Caco-2 (cell line): ENCODE data around the gene NETO1. TPM values are rescaled to one million over a fixed set of nuclear protein-coding genes. Genes with fewer than 3 reads are reported as not detected.

Source experiments
- BruUV-seq: library from RNA; stranded (reverse); fragments of 400-500 nt; replicated peaks from 2 replicates; lab custom pipeline; 2021; lab: Mats Ljungman, UMichigan
- CTCF ChIA-PET: fragments of 300-600 bp; sonication (Branson Sonifier 250); formaldehyde crosslinking; loops from one replicate; lab custom pipeline; 2022; ENCODE audit warnings: antibody characterized with exemption; lab: Charles Lee
- POLR2A ChIA-PET: fragments of 300-600 bp; sonication (Branson Sonifier 250); formaldehyde crosslinking; loops from one replicate; lab custom pipeline; 2022; ENCODE audit warnings: antibody characterized with exemption; lab: Charles Lee
- DNase-seq, 2 experiments: peaks; one replicate each; pipeline versions ENCODE4 v3.0.0 to v3.0.0-alpha.2; 2020 to 2022
- H3K27me3 ChIP-seq: replicated peaks from 2 replicates; pipeline ENCODE4 v1.6.0; 2011; ENCODE audit warnings: low read length; ENCODE audit not compliant: control insufficient read depth, insufficient read depth
- H3K36me3 ChIP-seq: 2 replicates; pipeline ENCODE4 v1.5.1; 2011; ENCODE audit warnings: low read length; ENCODE audit not compliant: control insufficient read depth, insufficient read depth
- H3K4me1 ChIP-seq: fragments of 250-450 bp; sonication (Bioruptor Pico); 2 replicates; pipeline ENCODE4 v1.5.1; 2020; ENCODE audit warnings: mild to moderate bottlenecking
- H3K4me3 ChIP-seq: 2 replicates; pipeline ENCODE4 v1.5.1; 2011; ENCODE audit warnings: low read depth, mild to moderate bottlenecking, control low read depth, low read length
- H3K9me3 ChIP-seq: fragments of 250-450 bp; sonication (Bioruptor Pico); 2 replicates; pipeline ENCODE4 v1.5.1; 2020; ENCODE audit warnings: mild to moderate bottlenecking, moderate library complexity
- H3K27ac Mint-ChIP-seq: one replicate; pipeline ENCODE4 v1.8.0; 2022; ENCODE audit warnings: mixed read lengths; ENCODE audit not compliant: unreplicated experiment
- H3K27me3 Mint-ChIP-seq: one replicate; pipeline ENCODE4 v1.8.0; 2022; ENCODE audit warnings: mixed read lengths; ENCODE audit not compliant: insufficient read depth, unreplicated experiment
- H3K36me3 Mint-ChIP-seq: one replicate; pipeline ENCODE4 v1.8.0; 2022; ENCODE audit warnings: mild to moderate bottlenecking, mixed read lengths; ENCODE audit not compliant: insufficient read depth, unreplicated experiment
- H3K4me1 Mint-ChIP-seq: one replicate; pipeline ENCODE4 v1.8.0; 2022; ENCODE audit warnings: low read depth, mixed read lengths; ENCODE audit not compliant: unreplicated experiment
- H3K4me3 Mint-ChIP-seq: one replicate; pipeline ENCODE4 v1.8.0; 2022; ENCODE audit warnings: mild to moderate bottlenecking, moderate library complexity, mixed read lengths; ENCODE audit not compliant: unreplicated experiment
- H3K9me3 Mint-ChIP-seq: one replicate; pipeline ENCODE4 v1.8.0; 2022; ENCODE audit warnings: mixed read lengths; ENCODE audit not compliant: unreplicated experiment
- intact Hi-C: fragments of 100-400 bp; cut with micrococcal nuclease; formaldehyde crosslinking; loops from one replicate; pipeline ENCODE4 v1.10.0; 2022; ENCODE audit not compliant: unreplicated experiment
- total RNA-seq: library from RNA; stranded (reverse); gene quantifications from 2 replicates; pipeline ENCODE4 v1.2.3, GENCODE V29; 2022
- TF ChIP-seq, protein P1 (sequence below), 2 experiments: fragments of 200-600 bp in 1 of 2; IDR thresholded peaks; 1 replicate in 1 of 2; 2 replicates in 1 of 2; pipeline versions ENCODE4 v1.5.1 to v1.8.0; 2011 to 2022; ENCODE audit warnings: antibody characterized with exemption in 1 of 2, control low read depth in 1 of 2, inconsistent platforms in 1 of 2, low read depth in 1 of 2, low read length in 1 of 2, mild to moderate bottlenecking in 1 of 2, moderate library complexity in 1 of 2; ENCODE audit not compliant: insufficient read depth in 1 of 2, severe bottlenecking in 1 of 2, unreplicated experiment in 1 of 2

NETO1 gene
- total RNA-seq, 1 experiment from 2014 or later: not detected

- intact Hi-C loops: no loop called here
- ChIA-PET POLR2A (no interaction called here), CTCF (no interaction called here)
- Histone ChIP-seq H3K27me3 (no peaks in the 10 kb centered on the region), H3K36me3 (no peaks in the 10 kb centered on the region), H3K9me3 (no peaks in the 10 kb centered on the region), H3K4me3 (no peak overlapping the region), H3K4me1 (no peaks in the 10 kb centered on the region)
- Mint-ChIP-seq H3K27ac (no peak overlapping the region), H3K27me3 (no peaks in the 10 kb centered on the region), H3K36me3 (no peaks in the 10 kb centered on the region), H3K9me3 (no peaks in the 10 kb centered on the region), H3K4me3 (no peak overlapping the region), H3K4me1 (no peaks in the 10 kb centered on the region)
- TF ChIP-seq, protein P1, sequence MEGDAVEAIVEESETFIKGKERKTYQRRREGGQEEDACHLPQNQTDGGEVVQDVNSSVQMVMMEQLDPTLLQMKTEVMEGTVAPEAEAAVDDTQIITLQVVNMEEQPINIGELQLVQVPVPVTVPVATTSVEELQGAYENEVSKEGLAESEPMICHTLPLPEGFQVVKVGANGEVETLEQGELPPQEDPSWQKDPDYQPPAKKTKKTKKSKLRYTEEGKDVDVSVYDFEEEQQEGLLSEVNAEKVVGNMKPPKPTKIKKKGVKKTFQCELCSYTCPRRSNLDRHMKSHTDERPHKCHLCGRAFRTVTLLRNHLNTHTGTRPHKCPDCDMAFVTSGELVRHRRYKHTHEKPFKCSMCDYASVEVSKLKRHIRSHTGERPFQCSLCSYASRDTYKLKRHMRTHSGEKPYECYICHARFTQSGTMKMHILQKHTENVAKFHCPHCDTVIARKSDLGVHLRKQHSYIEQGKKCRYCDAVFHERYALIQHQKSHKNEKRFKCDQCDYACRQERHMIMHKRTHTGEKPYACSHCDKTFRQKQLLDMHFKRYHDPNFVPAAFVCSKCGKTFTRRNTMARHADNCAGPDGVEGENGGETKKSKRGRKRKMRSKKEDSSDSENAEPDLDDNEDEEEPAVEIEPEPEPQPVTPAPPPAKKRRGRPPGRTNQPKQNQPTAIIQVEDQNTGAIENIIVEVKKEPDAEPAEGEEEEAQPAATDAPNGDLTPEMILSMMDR (IDR thresholded peaks at IDR 0.05; ENCODE audit: insufficient read depth in 1 of 2, low read depth in 1 of 2, low read length in 1 of 2, severe bottlenecking in 1 of 2, unreplicated experiment in 1 of 2): no peak
- DNase-seq: no peak
- no TSS peak for BruUV-seq
Observed at GRCh38 chr18:72903033-72903432, 35.2 kb upstream of the NETO1 start.

DNA sequence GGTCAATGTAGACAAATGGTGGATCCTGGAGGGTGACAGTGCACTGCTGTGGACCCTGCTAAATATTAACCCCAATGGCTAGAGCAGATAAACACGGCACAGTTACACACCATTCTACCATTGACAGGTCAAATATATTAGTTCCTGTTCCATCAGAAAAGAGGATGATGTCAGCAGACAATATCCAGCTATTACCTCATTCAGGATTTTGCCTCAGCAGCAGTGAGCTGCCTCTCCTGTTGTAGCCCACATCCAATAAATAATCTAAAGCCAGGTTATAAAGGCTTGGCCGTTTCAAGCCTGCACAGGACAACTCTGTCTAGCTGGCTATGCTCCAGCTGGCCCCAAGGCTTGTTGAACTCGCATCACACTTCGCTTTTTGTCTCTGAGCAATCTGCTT, 31.6 kb upstream of the NETO1 start:
- no peak overlapping the region for H3K4me3 ChIP-seq
- TF ChIP-seq, protein P1 (IDR thresholded peaks at IDR 0.05; ENCODE audit: insufficient read depth in 1 of 2, low read depth in 1 of 2, low read length in 1 of 2, severe bottlenecking in 1 of 2, unreplicated experiment in 1 of 2): no peak
- no peaks in the 10 kb centered on the region for H3K9me3 ChIP-seq
- ChIA-PET POLR2A (no interaction called here), CTCF (no interaction called here)
- no peaks in the 10 kb centered on the region for H3K4me1 ChIP-seq
- H3K27me3 ChIP-seq: no peaks in the 10 kb centered on the region
- Mint-ChIP-seq H3K4me1 (no peaks in the 10 kb centered on the region), H3K27ac (no peak overlapping the region), H3K4me3 (no peak overlapping the region), H3K27me3 (no peaks in the 10 kb centered on the region), H3K9me3 (no peaks in the 10 kb centered on the region), H3K36me3 (no peaks in the 10 kb centered on the region)
- no peak for DNase-seq
- no peaks in the 10 kb centered on the region for H3K36me3 ChIP-seq
- no TSS peak for BruUV-seq
- intact Hi-C loops: no loop called here

GRCh38 chr18:72898870-72899269, 31.1 kb upstream of the NETO1 start:
- no TSS peak for BruUV-seq
- H3K9me3 ChIP-seq: no peaks in the 10 kb centered on the region
- CTCF ChIA-PET: no interaction called here
- no peak for DNase-seq
- Mint-ChIP-seq H3K36me3 (no peaks in the 10 kb centered on the region), H3K27ac (no peak overlapping the region), H3K27me3 (no peaks in the 10 kb centered on the region), H3K9me3 (no peaks in the 10 kb centered on the region), H3K4me3 (no peak overlapping the region), H3K4me1 (no peaks in the 10 kb centered on the region)
- TF ChIP-seq, protein P1 (IDR thresholded peaks at IDR 0.05; ENCODE audit: insufficient read depth in 1 of 2, low read depth in 1 of 2, low read length in 1 of 2, severe bottlenecking in 1 of 2, unreplicated experiment in 1 of 2): no peak
- no peaks in the 10 kb centered on the region for H3K36me3 ChIP-seq
- H3K4me3 ChIP-seq: no peak overlapping the region
- no peaks in the 10 kb centered on the region for H3K4me1 ChIP-seq
- POLR2A ChIA-PET: no interaction called here
- intact Hi-C loops: no loop called here
- H3K27me3 ChIP-seq: no peaks in the 10 kb centered on the region
